ENCODE measurements around the gene SCN9A.

Gene SCN9A

GRCh38 chr2:166388481-166389070 lies 12.8 kb upstream of the SCN9A start:
- TF ChIP-seq SPI1 (IDR thresholded peaks at IDR 0.05; ENCODE audit: borderline replicate concordance, low read depth), result no peak
- no peak for TF ChIP-seq GABPA (IDR thresholded peaks at IDR 0.05; ENCODE audit: low read depth)
- TF ChIP-seq CTCF (IDR thresholded peaks at IDR 0.05; ENCODE audit: insufficient read depth, low read length), result no peak
- TF ChIP-seq REST (IDR thresholded peaks at IDR 0.05; ENCODE audit: insufficient replicate concordance, low read depth), result no peak
- TF ChIP-seq POLR2AphosphoS5 (IDR thresholded peaks at IDR 0.05; ENCODE audit: low read depth), result no peak
- H3K4me3 ChIP-seq (replicated peaks; ENCODE audit: insufficient read depth, low read length), result no peak overlapping the region
- DNase-seq (ENCODE audit: low read depth in 1 of 2, low spot score in 1 of 2), result no peak
- H3K27ac ChIP-seq (replicated peaks), result no peak overlapping the region
- no peaks in the 10 kb centered on the region for H3K27me3 ChIP-seq (ENCODE audit: insufficient read depth, poor library complexity, severe bottlenecking)

GRCh38 chr2:166385313-166385712 lies 9.6 kb upstream of the SCN9A start:
- TF ChIP-seq POLR2AphosphoS5 (IDR thresholded peaks at IDR 0.05; ENCODE audit: low read depth) (no peak), CTCF (IDR thresholded peaks at IDR 0.05; ENCODE audit: insufficient read depth, low read length) (no peak), REST (IDR thresholded peaks at IDR 0.05; ENCODE audit: insufficient replicate concordance, low read depth) (no peak), GABPA (IDR thresholded peaks at IDR 0.05; ENCODE audit: low read depth) (no peak), SPI1 (IDR thresholded peaks at IDR 0.05; ENCODE audit: borderline replicate concordance, low read depth) (no peak)
- Histone ChIP-seq H3K4me3 (replicated peaks; ENCODE audit: insufficient read depth, low read length) (no peak overlapping the region), H3K27ac (replicated peaks) (no peak overlapping the region), H3K27me3 (ENCODE audit: insufficient read depth, poor library complexity, severe bottlenecking) (peaks cover 3% of the 10 kb centered on the region)
- no peak for DNase-seq (ENCODE audit: low read depth in 1 of 2, low spot score in 1 of 2)

GRCh38 chr2:166384774-166385173 lies 9.0 kb upstream of the SCN9A start:
- H3K27ac ChIP-seq (replicated peaks), result no peak overlapping the region
- H3K4me3 ChIP-seq (replicated peaks; ENCODE audit: insufficient read depth, low read length), result no peak overlapping the region
- H3K27me3 ChIP-seq (ENCODE audit: insufficient read depth, poor library complexity, severe bottlenecking), result peaks cover 3% of the 10 kb centered on the region
- DNase-seq (ENCODE audit: low read depth in 1 of 2, low spot score in 1 of 2), result no peak
- no peak for TF ChIP-seq REST (IDR thresholded peaks at IDR 0.05; ENCODE audit: insufficient replicate concordance, low read depth)
- TF ChIP-seq CTCF (IDR thresholded peaks at IDR 0.05; ENCODE audit: insufficient read depth, low read length), result no peak
- TF ChIP-seq POLR2AphosphoS5 (IDR thresholded peaks at IDR 0.05; ENCODE audit: low read depth), result no peak
- TF ChIP-seq GABPA (IDR thresholded peaks at IDR 0.05; ENCODE audit: low read depth), result no peak
- no peak for TF ChIP-seq SPI1 (IDR thresholded peaks at IDR 0.05; ENCODE audit: borderline replicate concordance, low read depth)
